GM12865 (cell line): ENCODE results near the gene MAP3K19.
A peak's percentile ranks its signal among the peaks of the same experiment; 100 is the strongest.

Experiments used
- DNase-seq: peaks from one replicate; pipeline ENCODE4 v3.0.0; 2010; ENCODE audit warnings: low read depth
- H3K4me3 ChIP-seq: 2 replicates; pipeline ENCODE4 v1.5.1; 2011; ENCODE audit warnings: mild to moderate bottlenecking, low read depth, low read length, control low read depth
- CTCF ChIP-seq: IDR thresholded peaks from 2 replicates; pipeline ENCODE4 v1.5.1; 2011; ENCODE audit warnings: low read length, control low read depth, low read depth, inconsistent platforms; ENCODE audit not compliant: insufficient read depth; ENCODE audit errors: missing control alignments

Gene MAP3K19

GRCh38 chr2:135010200-135010942, 36.9 kb downstream of the MAP3K19 start:
- H3K4me3 ChIP-seq, result no peak overlapping the region
- DNase-seq, result no peak
- no peak for TF ChIP-seq CTCF

- no peak overlapping the region for H3K4me3 ChIP-seq
- TF ChIP-seq CTCF, result no peak
- DNase-seq, result no peak
Measured at GRCh38 chr2:135009339-135009738, 37.9 kb downstream of the MAP3K19 start.

DNA sequence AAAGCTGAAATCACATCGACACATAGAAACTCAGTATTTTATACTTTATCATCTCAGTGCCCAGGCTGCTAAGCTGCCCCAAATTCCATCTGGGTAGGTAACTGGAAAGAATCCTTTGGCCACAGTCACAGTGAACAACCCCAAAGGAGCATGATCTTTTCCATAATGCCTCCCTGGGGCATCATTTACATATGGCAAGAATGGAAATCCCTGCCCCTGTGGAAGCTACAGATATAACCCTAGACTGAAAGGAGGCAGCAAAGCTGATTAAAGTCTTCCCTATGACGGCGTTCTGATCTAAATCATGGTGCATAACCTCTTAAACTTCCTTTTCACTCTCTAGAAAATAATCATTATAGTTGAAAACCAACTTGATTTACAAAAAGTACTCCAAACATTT, 41.5 kb downstream of the MAP3K19 start:
- no peak for TF ChIP-seq CTCF
- no peak for DNase-seq
- no peak overlapping the region for H3K4me3 ChIP-seq

GRCh38 chr2:135004005-135004746, 43.1 kb downstream of the MAP3K19 start:
- DNase-seq, result peak; percentile 72
- H3K4me3 ChIP-seq, result no peak overlapping the region
- peak; percentile 92 for TF ChIP-seq CTCF

- DNase-seq, result no peak
- no peak overlapping the region for H3K4me3 ChIP-seq
- TF ChIP-seq CTCF, result no peak
Measured at GRCh38 chr2:135002836-135003235, 44.4 kb downstream of the MAP3K19 start.

GRCh38 chr2:134999521-134999920, 47.7 kb downstream of the MAP3K19 start:
- H3K4me3 ChIP-seq, result no peak overlapping the region
- no peak for DNase-seq
- TF ChIP-seq CTCF, result no peak
